Fibroblast of mammary gland (primary cell): Measurements from ENCODE around the gene SCAP.
"Not testable (repeated sequence)": the region's sequence is repeated elsewhere in the genome, so short reads cannot be mapped to it uniquely, and the experiment has no call there.

ENCODE experiments used
- DNase-seq: peaks from one replicate; pipeline ENCODE4 v3.0.0-alpha.2; 2010; ENCODE audit warnings: low read depth
- H3K4me3 ChIP-seq: 2 replicates; pipeline ENCODE4 v1.5.1; 2011; ENCODE audit warnings: low read depth, mild to moderate bottlenecking, low read length, moderate library complexity; ENCODE audit not compliant: control insufficient read depth
- TF ChIP-seq, protein P1 (sequence below): conservative IDR thresholded peaks from 2 replicates; pipeline ENCODE4 v1.5.1; 2011; ENCODE audit warnings: low read depth, low read length, inconsistent platforms; ENCODE audit not compliant: control insufficient read depth, insufficient read depth

SCAP gene

DNA sequence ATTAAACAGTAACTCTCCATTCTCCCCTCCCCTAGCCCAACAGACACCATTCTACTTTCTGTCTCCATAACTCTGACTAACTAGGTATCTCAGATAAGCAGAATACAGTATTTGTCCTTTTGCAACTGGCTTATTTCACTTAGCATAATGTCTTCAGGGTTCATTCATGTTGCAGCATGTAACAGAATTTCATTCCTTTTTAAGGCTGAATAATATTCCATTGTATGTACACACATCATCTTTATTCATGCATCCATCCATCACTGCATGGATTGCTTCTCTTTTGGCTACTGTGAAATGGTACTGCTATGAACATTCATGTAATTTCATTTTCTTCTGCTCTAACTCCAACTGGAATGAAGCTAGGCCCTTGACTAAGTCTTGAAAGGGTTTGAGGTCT is 96.9 kb downstream of the SCAP start:
- TF ChIP-seq, protein P1, sequence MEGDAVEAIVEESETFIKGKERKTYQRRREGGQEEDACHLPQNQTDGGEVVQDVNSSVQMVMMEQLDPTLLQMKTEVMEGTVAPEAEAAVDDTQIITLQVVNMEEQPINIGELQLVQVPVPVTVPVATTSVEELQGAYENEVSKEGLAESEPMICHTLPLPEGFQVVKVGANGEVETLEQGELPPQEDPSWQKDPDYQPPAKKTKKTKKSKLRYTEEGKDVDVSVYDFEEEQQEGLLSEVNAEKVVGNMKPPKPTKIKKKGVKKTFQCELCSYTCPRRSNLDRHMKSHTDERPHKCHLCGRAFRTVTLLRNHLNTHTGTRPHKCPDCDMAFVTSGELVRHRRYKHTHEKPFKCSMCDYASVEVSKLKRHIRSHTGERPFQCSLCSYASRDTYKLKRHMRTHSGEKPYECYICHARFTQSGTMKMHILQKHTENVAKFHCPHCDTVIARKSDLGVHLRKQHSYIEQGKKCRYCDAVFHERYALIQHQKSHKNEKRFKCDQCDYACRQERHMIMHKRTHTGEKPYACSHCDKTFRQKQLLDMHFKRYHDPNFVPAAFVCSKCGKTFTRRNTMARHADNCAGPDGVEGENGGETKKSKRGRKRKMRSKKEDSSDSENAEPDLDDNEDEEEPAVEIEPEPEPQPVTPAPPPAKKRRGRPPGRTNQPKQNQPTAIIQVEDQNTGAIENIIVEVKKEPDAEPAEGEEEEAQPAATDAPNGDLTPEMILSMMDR = no peak
- no peak overlapping the region for H3K4me3 ChIP-seq

DNA sequence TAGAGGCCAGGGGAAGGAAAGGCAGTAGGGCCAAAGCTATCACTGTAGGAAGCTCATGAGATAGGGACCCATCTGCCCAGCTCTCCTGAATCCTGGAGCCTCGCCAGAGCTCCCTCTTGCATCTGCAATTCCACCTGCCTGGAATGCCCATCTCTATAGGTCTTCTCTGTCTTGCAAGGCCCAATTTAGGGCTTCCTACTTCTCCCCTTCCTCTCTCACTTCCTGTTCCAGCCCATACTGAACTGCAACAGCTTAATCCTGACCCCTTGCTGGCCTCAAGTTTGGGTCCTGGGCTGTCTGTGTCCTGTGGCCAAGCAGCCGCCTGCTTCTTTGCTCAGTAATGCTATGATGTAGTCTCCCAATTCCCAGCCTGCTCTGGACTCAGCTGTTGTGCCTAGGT is 98.6 kb downstream of the SCAP start:
- H3K4me3 ChIP-seq = no peak overlapping the region
- TF ChIP-seq, protein P1 = no peak
- no peak for DNase-seq

More for the DNA sequence above, 96.9 kb downstream of the SCAP start:
- no peak for DNase-seq

DNA sequence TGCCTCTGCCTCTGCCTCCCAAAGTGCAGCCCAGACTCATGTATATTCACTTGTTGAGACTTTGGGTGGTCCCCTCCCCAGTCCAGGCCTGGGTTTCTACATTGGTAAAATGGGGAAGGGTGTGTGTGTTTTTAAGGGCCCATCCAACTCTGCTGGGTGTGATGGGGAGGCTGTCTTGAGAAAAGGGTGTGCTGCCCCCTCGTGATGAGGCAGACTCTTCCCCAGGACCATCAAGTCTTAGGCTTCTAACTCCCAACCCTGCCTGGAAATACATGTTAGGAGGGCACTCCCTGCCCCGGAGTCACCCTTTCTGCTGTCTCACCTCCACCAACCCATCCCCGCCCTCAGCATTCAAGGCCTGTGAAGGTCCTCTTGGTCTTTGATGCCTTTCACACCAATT is 99.3 kb downstream of the SCAP start:
- no peak overlapping the region for H3K4me3 ChIP-seq
- no peak for DNase-seq
- TF ChIP-seq, protein P1 = no peak

DNA sequence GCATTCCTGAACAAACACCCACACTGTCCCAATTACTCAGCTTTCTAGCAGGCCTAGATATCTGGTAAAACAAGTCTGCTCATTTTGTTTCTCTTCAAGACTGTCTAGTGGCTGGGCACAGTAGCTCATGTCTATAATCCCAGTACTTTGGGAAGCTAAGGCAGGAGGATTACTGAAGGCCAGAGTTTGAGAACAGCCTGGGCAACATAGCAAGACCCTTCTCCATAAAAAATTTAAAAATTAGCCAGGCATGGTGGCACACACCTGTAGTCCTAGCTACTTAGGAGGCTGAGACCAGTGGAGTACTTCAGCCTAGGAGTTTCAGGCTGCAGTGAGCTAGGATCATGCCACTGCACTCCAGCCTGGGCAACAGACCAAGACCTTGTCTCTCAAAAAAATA is 101.2 kb downstream of the SCAP start:
- DNase-seq = no peak
- H3K4me3 ChIP-seq = no peak overlapping the region
- TF ChIP-seq, protein P1 = no peak

DNA sequence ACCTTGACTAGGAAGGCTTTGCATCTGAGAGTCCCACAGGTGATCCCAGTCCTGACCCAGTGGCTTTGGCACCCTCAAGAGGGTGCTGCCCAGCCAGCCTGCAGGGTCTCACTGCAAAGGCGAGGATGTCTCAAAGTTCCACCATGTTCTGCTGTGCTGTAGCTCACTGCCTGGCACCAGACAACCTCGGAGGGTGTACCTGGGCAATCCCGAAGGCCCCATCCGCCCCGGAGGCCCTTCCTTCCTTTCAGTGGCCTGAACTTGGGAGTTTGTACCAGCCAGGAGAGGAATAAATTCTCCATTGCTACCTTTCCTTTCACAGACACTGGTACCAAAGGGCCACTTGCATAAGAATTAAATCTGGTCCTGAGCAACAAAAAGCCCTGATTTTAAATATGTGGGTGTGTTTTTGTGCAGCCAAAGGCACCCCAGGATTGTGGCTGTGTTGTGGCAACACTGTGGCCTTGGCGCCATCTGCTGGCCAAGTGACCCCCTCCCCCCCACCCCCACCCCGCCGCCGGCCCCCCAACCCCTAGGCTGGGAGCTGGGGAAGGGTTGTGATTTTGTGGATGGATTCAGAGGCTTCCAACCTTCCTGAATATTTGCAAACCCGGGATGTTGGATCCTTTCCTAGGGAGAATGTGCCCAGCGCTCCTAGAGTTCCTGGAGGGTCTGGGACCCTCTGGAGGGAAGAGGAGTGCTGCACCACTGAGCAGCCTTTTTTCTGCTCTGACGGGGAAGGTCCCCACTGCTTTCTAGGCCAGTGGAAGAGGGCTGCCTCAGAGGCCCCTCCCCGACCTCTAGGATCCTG is 104.6 kb downstream of the SCAP start:
- TF ChIP-seq, protein P1 = peak; percentile 31
- no peak overlapping the region for H3K4me3 ChIP-seq

DNA sequence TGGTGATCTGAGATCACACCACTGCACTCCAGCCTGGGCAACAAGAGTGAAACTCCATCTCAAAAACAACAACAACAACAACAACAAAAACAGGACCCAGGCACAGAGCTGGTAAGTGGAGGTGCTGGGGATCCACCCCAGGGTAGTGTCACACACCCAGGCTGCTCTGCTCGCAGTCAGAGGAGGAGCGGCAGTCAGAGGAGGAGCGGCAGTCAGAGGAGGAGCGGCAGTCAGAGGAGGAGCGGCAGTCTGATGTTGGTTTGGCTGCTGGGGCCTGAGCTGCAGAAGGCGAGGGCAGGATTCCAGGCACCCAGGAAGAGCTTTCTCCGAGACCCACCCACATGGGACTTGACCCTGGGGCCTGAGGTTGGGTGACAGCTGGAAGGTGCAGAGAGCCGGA is 105.7 kb downstream of the SCAP start:
- DNase-seq, H3K4me3 ChIP-seq: not testable (repeated sequence)

More for the DNA sequence above, 104.6 kb downstream of the SCAP start:
- DNase-seq = no peak

DNA sequence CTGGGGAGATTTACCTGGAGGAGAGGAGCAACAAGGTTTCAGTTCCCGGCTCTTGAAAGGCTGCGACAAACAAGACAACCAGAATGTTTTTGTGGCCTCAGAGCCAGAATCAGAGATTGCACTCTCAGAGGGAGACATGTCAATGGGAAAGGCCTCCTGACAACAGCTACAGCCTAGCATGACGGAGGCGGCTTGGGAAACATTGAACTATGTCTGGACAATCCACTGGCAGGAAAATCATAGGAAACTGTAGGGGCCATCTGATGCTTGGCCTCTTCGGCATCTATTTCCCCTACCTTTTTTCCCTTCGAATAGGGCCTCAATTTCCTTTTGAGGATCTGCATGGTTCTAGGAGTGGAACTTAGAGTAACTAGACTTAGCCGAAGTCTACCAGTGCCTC is 108.1 kb downstream of the SCAP start:
- DNase-seq = no peak
- H3K4me3 ChIP-seq = no peak overlapping the region
- TF ChIP-seq, protein P1 = no peak
